Kasumi-1 (cell line): ENCODE data around the gene EEF1AKMT3.
"Not testable (repeated sequence)": the region's sequence is repeated elsewhere in the genome, so short reads cannot be mapped to it uniquely, and the experiment has no call there.

Source experiments
- DNase-seq, 2 experiments: peaks; one replicate each; lab custom pipeline; 2025; lab: John Stamatoyannopoulos, UW

EEF1AKMT3 gene

DNA sequence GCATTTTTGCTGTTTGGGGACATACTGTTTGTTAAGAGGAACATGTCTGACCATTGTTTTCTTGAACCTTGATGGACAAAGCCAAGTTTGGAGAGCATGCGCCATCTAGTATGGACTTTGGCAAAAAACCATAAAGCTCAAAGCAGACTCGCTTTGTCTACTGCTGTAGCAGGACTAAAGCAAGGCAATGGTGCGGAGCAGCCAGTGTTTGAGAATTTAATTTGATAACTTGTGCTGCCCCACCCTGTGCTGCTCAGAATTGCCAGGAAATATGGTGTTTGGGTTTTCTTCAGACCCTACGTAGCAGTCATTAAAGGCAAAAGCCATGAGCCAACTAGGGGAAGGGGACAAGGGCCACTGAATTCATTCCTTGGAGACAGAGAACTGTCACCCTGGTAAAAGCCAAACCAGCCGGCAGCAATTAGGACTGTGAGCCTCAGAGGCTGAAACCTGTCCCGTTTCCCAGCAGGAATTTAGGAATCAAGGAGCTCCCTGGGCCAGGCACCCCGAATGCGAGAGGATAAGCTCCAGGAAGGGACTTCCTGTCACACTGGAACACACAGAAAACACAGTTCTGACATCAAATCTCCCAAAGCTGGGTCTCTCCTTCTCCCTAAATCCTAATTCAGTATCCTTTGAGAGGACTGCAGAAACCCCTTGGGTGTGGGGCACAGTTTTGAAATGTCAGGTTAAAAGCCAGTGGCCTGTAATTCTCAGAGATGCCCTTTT, 45.0 kb downstream of the EEF1AKMT3 start:
- no peak for DNase-seq

- DNase-seq = not testable (repeated sequence)
Measured at GRCh38 chr12:57817990-57818331, 45.5 kb downstream of the EEF1AKMT3 start.

DNA sequence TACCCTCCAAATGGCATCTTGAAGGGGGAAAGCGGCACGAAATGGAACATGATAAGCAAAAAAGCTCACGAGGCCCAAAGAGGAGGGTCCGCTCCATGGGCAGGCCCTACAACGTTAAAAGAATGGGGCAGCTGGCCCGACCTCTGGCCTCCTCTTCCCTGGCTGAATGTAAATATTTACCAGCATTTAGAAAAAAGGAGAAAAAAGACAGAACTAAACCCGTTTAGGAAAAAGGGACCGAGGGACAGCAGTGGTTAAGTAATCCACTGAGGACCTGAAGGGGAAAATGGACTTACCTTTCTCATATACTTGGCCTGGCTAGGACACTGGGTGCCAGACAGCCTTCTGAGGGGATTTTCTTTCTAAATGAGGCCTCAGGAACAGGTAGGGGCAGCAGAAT, 47.7 kb downstream of the EEF1AKMT3 start:
- DNase-seq = not testable (repeated sequence)

DNA sequence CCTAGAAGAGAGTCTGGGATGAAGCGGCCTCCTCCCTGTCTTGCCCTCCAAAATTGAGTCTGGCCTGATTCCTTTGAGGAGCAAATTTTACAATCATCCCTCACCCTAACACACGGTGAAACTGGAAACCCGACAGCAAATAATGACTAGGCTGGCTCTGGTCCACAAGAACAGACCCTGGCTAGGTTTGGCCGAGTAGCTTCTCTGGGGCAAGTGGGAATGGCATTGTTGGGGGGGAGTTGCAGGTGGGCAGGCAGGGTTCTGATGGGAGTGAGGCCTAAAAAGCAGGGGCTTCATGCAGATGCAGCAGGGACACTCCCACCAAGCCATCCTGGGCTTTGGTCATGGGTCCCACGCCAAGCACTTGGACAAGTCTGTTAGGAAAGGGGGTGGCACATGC, 48.6 kb downstream of the EEF1AKMT3 start:
- not testable (repeated sequence) for DNase-seq

- DNase-seq = no peak
Measured at GRCh38 chr12:57821474-57822214, 49.2 kb downstream of the EEF1AKMT3 start.

GRCh38 chr12:57822392-57823130, 50.1 kb downstream of the EEF1AKMT3 start:
- DNase-seq = no peak

- no peak for DNase-seq
Measured at GRCh38 chr12:57823131-57823907, 50.9 kb downstream of the EEF1AKMT3 start.

GRCh38 chr12:57823908-57824640, 51.7 kb downstream of the EEF1AKMT3 start:
- no peak for DNase-seq

- DNase-seq = no peak
Measured at GRCh38 chr12:57825451-57825850, 53.0 kb downstream of the EEF1AKMT3 start.

GRCh38 chr12:57826400-57826799, 54.0 kb downstream of the EEF1AKMT3 start:
- no peak for DNase-seq

- DNase-seq = no peak
Measured at GRCh38 chr12:57826966-57827365, 54.6 kb downstream of the EEF1AKMT3 start.

DNA sequence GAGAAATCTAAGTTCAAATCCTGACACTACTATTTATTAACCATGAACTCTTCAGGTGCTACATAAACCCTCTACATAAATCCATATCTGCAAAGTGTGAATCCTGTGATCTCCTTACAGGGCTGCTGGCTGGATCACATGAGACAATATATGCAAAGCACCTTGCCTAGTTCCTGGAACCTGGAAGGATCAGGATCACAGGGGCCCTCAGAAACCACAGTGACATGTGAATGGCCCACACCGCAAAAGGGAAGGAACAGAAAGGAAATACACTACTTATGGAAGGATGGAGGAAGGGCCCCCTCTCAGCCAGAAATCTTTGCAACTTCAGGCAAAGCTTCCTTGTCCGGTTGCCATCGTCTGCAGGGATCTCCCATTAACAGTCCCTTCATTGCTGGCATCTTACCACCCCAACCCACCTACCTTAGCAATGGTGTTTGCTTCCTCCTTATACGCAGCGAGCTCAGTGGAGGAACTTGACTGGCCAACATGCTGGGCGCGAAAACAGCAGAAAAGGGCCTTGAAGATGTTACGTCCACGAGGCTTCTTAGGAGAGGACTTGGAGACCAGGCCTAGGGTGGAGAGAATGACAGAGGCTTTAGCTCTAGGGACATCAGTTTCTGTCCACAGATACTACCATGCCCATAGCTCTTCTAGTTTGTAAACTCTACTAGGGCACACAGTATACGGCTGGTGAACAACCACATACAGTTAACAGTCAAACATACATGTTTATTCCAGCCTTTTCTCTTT, 56.8 kb downstream of the EEF1AKMT3 start:
- DNase-seq = no peak

- DNase-seq = no peak
Measured at GRCh38 chr12:57830393-57830792, 58.0 kb downstream of the EEF1AKMT3 start.
